ENCODE data around the gene LTA. TPM values are rescaled to one million over a fixed set of nuclear protein-coding genes. Genes with fewer than 3 reads are reported as not detected.
A peak's percentile ranks its signal among the peaks of the same experiment; 100 is the strongest.

The LTA gene
- total RNA-seq, 1 donor from 2014 or later, result not detected

GRCh38 chr6:31569861-31570536 lies 2.1 kb upstream of the LTA start:
- DNase-seq, result no peak

- DNase-seq, result no peak
These were observed 1.4 kb downstream of the LTA start for GRCh38 chr6:31573239-31574105.

- DNase-seq, result no peak
These were observed 2.3 kb downstream of the LTA start for GRCh38 chr6:31574106-31575061.

GRCh38 chr6:31575335-31575901 lies 3.3 kb downstream of the LTA start, which contains the start of gene TNF:
Gene TNF (plus strand): TSS chr6:31575565. CDS start chr6:31575742, 177 bp downstream.
- no peak for DNase-seq

- no peak for DNase-seq
These were observed 4.0 kb downstream of the LTA start for GRCh38 chr6:31575952-31576685.

- no peak for DNase-seq
These were observed 4.9 kb downstream of the LTA start for GRCh38 chr6:31576897-31577578.

- no peak for DNase-seq
These were observed 5.5 kb downstream of the LTA start for GRCh38 chr6:31577579-31577966.

GRCh38 chr6:31578184-31579118 lies 6.4 kb downstream of the LTA start:
- no peak for DNase-seq

GRCh38 chr6:31579119-31579505 lies 7.0 kb downstream of the LTA start:
- no peak for DNase-seq

- no peak for DNase-seq
These were observed 7.7 kb downstream of the LTA start for GRCh38 chr6:31579546-31580437.

- DNase-seq, result no peak
These were observed 8.3 kb downstream of the LTA start for GRCh38 chr6:31580438-31580740.

- peak; percentile 78 for DNase-seq
These were observed 8.8 kb downstream of the LTA start for GRCh38 chr6:31580807-31581433.

- no peak for DNase-seq
These were observed 9.5 kb downstream of the LTA start for GRCh38 chr6:31581434-31582229.

- no peak for DNase-seq
These were observed 10.1 kb downstream of the LTA start, which contains the start of gene LTB for GRCh38 chr6:31582230-31582643. Gene LTB (minus strand): TSS chr6:31582424. CDS start chr6:31582417, 7 bp downstream.

GRCh38 chr6:31585491-31585890 lies 13.4 kb downstream of the LTA start:
- no peak for DNase-seq

- DNase-seq, result no peak
These were observed 13.9 kb downstream of the LTA start, which contains the start of gene LST1 for GRCh38 chr6:31586008-31586407. Gene LST1 (plus strand): TSS chr6:31586277. CDS start chr6:31587300, 1,023 bp downstream.
